GM11168 (cell line): Measurements from ENCODE around the gene C17orf50.

Experiments
- in situ Hi-C: fragments of 300-500 bp; cut with MboI; formaldehyde crosslinking; loops from one replicate; pipeline ENCODE4 v1.12.0; 2022; ENCODE audit warnings: low sequenced_read_pairs; ENCODE audit not compliant: unreplicated experiment

Gene C17orf50

DNA sequence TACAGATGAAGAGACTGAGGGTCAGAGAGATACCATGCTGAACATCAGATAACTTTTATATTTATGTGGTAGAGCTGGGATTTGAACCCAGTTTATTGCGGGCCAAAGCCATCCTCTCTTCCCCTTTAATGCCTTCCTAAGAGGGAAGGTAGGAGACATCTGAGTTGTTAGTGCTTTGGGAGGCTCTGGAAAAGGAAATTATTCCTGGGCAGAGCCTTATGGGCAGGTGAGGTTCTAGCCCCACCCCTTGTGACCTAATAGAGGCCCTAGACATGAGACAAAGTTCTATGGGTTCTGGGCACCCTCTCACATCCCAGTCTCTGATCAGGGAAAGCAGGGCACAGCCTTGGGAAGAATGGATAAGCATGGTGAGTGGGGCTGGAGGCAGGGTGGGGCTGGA lies at the start of gene C17orf50:
Gene C17orf50, plus strand, starts transcription at position 301 of the 400 bp plus-strand sequence. Its CDS starts 55 bp downstream, at position 356.
- in situ Hi-C loops, result no loop called here

GRCh38 chr17:35710950-35711349 lies 49.7 kb upstream of the C17orf50 start:
- in situ Hi-C loops, result no loop called here

DNA sequence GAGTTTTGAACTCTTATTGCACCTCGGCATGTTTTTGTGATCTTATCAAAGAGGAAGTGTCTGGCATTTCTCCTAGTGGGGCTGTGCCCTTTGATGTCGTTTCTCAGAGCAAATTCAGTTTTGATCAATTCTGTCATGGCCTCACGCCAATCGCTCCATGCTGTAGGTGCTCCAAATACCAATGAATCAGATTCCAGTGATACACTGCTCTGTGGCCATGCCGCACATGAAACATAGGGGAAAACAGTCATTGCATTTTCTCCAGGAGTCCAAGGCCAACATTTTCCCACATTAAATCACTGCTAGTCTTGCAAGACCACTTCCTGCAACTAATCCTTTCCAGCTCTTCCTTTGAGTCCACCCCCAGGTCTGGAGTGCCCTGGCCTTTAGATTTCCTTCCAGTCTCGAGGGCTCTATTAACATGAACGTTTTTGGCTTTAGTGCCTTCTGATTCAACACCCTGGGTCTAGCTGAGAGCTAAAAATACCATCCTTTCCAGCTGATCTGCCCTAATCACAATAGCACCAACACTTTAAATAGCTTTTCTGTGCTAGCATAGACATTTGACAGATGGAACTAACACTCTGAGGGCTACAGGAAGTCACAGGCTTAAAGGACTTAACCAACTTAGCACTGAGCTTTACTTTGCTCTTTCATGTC lies 47.5 kb upstream of the C17orf50 start:
- in situ Hi-C loops, result no loop called here

DNA sequence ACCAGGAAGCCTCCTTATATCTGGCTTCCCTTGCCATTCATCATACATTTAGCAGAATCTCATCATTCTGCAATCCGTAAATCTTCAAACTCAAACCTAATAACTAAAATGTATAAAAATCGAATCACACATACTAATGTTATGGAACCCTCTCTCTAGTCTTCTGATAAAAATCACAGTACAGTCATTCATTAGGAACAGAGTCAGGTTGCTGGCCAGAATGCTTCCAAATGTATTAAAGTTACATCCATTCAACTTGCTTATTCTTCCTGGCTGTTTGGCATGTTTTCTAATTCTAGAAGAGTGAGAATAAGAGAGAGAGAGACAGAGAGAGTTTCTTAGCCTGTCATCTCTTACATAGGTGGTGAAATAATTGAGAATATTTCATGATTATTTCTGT lies 45.7 kb upstream of the C17orf50 start:
- in situ Hi-C loops, result no loop called here

GRCh38 chr17:35715416-35715815 lies 45.3 kb upstream of the C17orf50 start:
- in situ Hi-C loops, result no loop called here

- in situ Hi-C loops, result no loop called here
Measured at GRCh38 chr17:35716173-35716572, 44.5 kb upstream of the C17orf50 start.

DNA sequence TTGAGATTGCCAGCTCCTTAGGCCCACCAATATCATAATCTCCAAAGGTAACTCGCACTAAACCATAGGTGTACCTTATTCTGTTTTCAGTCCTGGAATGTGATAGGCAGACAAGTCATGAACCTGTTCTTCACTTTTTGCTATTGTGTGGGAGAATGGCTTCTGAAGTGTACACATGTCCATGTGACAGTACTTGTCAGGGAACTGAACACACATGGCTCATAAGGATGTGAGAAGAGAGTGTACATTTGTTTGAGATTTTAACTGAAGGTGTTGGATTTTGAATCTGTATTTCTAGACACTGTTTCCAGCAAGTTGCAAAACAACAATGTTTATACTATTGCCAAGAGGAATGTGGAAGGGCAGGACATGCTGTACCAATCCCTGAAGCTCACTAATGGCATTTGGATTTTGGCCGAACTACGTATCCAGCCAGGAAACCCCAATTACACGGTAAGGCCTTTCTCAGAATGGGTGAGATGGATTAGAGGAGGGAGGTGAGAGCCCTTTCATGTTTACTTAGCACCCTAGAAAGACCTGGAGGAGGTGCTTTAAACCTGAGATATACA lies 43.7 kb upstream of the C17orf50 start:
- in situ Hi-C loops, result no loop called here

GRCh38 chr17:35717475-35717874 lies 43.2 kb upstream of the C17orf50 start:
- in situ Hi-C loops, result no loop called here

GRCh38 chr17:35723735-35724134 lies 37.0 kb upstream of the C17orf50 start:
- in situ Hi-C loops, result no loop called here

DNA sequence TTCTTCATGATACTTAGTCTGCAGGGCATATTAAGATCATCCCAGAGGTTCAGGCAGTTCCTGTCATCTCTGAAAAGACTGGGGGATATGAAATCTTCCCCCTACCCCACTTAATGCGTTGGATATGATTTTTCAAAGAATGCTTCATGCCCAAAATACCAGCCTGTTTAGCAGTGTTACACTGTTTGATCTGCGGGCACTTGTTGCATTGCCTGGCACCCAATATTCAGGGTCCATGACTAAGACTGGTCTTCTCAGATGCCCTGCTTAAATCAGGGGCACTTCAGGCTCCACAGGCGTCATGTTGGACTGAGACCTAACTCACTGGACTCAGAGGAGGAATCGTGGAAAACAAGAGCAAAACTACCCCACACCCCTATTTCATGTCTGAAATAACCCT lies 35.6 kb upstream of the C17orf50 start:
- in situ Hi-C loops, result loop anchor here (25.0 kb wide), 1 partner anchor 563 kb away; no protein-coding TSS in a partner anchor

- in situ Hi-C loops, result loop anchor here (25.0 kb wide), 1 partner anchor 563 kb away; no protein-coding TSS in a partner anchor
Measured at GRCh38 chr17:35725802-35726126, 34.9 kb upstream of the C17orf50 start.

DNA sequence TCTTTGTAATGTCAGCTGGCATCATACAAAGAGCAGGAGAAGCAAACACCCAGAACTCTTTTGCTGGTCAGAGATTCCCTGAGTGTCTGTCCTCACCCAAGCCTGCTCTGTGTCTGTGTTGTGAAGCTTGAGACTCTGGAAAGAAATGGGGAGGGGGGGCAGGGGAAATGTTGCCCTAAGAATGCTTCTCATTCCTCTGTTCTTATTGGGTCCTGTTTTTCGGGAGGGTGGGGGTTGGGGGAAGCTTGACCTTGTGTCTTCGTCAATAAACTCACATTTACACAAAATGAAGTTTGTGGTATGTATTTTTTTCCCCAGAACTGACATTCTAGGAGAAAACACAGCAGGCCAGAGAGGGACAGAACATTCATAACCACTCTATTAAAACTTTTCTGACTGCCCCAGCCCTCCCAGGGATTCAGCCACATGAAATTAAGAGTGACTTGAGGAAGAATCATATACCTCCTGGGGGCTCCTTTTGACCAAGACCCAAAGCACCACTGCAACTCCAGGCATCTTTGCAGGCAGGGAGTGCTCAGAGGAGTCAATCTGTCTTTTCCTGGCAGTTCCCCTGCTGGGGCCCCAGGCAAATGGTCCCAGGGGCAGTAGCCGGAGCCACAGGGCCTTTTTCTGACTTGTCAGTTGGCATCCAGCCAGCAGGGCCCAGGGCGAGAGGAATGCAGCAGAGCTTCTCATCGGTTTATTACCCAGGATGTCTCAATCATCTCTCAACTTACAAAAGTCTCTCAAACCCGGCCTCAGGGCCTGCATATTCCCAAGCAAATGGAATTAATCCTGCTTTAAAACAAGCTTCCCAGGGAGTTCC lies 34.3 kb upstream of the C17orf50 start:
- in situ Hi-C loops, result loop anchor here (25.0 kb wide), 1 partner anchor 564 kb away; no protein-coding TSS in a partner anchor

DNA sequence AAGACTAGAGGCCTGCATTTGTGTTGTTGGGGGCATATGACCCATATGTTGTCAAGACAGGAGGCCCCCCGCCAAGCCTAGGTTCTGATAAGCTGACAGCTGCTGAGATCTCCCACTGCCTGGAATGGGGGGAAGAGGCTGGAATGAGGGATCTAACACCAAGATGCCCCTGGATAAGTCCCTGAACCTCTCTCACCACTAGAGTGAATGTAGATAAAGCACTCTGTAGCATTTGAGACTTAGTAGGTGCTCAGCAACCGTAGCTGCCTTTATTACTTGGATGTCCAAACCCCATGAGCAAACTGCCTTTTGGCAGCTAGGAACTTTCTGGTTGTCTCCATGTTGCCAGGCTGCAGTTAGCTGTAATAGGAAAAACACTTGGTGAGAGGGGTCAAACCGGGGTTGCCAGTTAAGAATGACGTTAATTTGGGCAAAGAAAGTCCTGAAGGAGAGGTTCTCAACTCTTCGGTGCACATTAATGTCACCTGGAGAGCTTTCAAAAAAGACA lies 33.7 kb upstream of the C17orf50 start:
- in situ Hi-C loops, result loop anchor here (25.0 kb wide), 1 partner anchor 565 kb away; no protein-coding TSS in a partner anchor

- in situ Hi-C loops, result loop anchor here (25.0 kb wide), 1 partner anchor 565 kb away; no protein-coding TSS in a partner anchor
Measured at GRCh38 chr17:35727635-35728034, 33.1 kb upstream of the C17orf50 start.

DNA sequence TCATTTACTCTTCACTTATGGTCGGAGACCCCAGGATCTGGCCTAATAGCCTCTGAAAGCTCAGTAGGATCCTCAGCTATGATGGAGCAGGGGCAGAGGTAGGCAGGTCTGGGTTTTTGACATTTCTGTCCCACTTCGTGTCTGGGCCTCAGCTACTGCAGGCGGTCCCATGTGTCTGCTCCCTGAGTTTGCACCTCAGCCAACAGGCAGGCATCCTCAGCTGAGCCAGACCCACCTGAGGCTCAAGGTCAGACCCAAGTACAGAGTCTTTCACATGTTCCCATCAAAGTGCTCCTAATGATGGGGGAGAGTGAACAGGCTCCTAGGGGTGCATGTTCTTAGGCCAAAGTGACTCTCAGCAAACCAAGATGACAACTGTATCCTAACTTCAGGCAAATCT lies 32.1 kb upstream of the C17orf50 start:
- in situ Hi-C loops, result loop anchor here (25.0 kb wide), 1 partner anchor 566 kb away; no protein-coding TSS in a partner anchor

- in situ Hi-C loops, result loop anchor here (25.0 kb wide), 1 partner anchor 567 kb away; no protein-coding TSS in a partner anchor
Measured at GRCh38 chr17:35729405-35729833, 31.3 kb upstream of the C17orf50 start.

DNA sequence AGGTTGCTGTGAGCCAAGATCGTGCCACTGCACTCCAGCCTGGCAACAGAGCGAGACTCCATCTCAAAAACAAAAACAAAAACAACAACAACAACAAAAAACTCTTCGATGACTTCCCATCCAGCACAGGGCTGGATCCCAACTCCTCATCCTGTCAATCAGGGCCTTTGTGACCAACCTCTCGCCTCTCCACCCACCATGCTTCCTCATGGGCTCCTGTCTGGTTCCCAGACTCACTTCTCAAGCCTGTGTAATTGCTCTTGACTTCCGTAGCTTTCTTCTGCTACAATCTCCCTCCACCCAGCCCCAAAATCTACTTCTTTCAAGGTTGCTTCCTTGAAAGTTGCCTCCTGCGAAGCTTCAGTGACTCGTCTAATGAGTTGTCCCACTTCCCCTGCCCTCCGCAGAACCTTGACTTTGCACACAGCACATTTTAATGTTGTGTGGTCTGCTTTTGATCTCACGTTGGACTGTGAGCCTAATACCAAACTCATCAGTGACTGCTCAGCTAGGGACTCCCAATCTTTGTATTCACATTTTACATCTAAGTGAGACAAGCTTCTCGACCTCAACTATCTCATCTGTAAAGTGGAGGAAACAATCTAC lies 30.2 kb upstream of the C17orf50 start:
- in situ Hi-C loops, result loop anchor here (25.0 kb wide), 1 partner anchor 568 kb away; no protein-coding TSS in a partner anchor

DNA sequence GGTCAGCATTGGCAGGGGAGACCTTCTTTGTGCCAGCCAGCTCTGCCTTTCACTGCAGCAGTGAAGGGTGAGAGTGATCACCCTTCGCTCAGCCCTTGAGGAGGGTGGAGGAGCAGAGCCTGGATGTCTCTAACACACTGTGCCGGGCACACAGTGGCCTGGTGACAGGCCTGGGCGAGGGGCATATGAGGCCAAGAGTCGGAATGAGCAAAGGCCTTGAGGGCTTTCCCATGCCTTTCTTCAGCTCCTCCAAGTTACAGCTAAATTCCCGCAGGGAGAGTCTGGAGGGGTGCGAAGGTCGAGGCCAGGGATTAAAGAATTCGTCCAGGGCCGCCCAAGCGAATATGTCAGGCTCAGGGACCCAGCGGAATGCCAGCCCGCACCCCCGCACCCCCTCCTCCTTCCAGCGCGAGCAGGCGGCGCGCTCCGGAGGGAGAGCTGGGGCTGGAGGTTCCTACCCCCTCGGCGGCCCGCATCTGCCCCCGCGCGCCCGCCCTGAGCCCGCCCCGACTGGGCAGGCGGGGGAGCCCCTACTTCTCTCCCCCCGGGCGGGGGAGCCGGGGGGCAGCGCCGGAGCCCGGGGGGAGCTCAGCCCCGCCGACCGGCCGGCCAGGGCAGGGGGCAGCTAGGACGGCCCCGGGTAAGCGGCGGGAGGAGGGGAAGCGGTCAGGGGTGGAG lies 29.3 kb upstream of the C17orf50 start, which contains the start of gene RASL10B:
Gene RASL10B, plus strand, starts transcription at position 401 of the 678 bp plus-strand sequence. CDS start 3,546 bp downstream, outside the sequence.
- in situ Hi-C loops, result loop anchor here (25.0 kb wide), 1 partner anchor 569 kb away; no protein-coding TSS in a partner anchor
